Measurements from ENCODE around the gene TICAM1.
A peak's percentile ranks its signal among the peaks of the same experiment; 100 is the strongest.

TICAM1 gene

GRCh38 chr19:4831304-4831978 lies at the start of gene TICAM1:
Gene TICAM1, minus strand, starts transcription at chr19:4831712. Its CDS starts 13,335 bp downstream, at chr19:4818377.
- Histone ChIP-seq H3K27me3 (ENCODE audit: low read depth) (no peaks in the 10 kb centered on the region), H3K9me3 (no peaks in the 10 kb centered on the region), H3K4me3 (peak within 1 kb of the TSS; percentile 75), H3K36me3 (replicated peaks) (no peaks in the 10 kb centered on the region), H3K4me1 (peaks cover 2% of the 10 kb centered on the region)
- DNase-seq (ENCODE audit: low spot score in 2 of 2), result peak in 1 of 2 experiments; percentile 62
- in situ Hi-C loops (cut with MboI; ENCODE audit: low sequenced_read_pairs), result no loop called here

GRCh38 chr19:4879041-4879440 lies 47.5 kb upstream of the TICAM1 start:
- in situ Hi-C loops (cut with MboI; ENCODE audit: low sequenced_read_pairs), result no loop called here
- H3K9me3 ChIP-seq, result no peaks in the 10 kb centered on the region
- DNase-seq (ENCODE audit: low spot score in 2 of 2), result no peak
- no peaks in the 10 kb centered on the region for H3K4me1 ChIP-seq
- H3K36me3 ChIP-seq (replicated peaks), result no peaks in the 10 kb centered on the region
- no peak overlapping the region for H3K4me3 ChIP-seq
- H3K27me3 ChIP-seq (ENCODE audit: low read depth), result no peaks in the 10 kb centered on the region

GRCh38 chr19:4878491-4878968 lies 47.0 kb upstream of the TICAM1 start:
- Histone ChIP-seq H3K27me3 (ENCODE audit: low read depth) (no peaks in the 10 kb centered on the region), H3K9me3 (no peaks in the 10 kb centered on the region), H3K36me3 (replicated peaks) (no peaks in the 10 kb centered on the region), H3K4me3 (no peak overlapping the region), H3K4me1 (no peaks in the 10 kb centered on the region)
- in situ Hi-C loops (cut with MboI; ENCODE audit: low sequenced_read_pairs), result no loop called here
- no peak for DNase-seq (ENCODE audit: low spot score in 2 of 2)

- DNase-seq (ENCODE audit: low spot score in 2 of 2), result no peak
- Histone ChIP-seq H3K27me3 (ENCODE audit: low read depth) (no peaks in the 10 kb centered on the region), H3K9me3 (no peaks in the 10 kb centered on the region), H3K36me3 (replicated peaks) (no peaks in the 10 kb centered on the region), H3K4me1 (no peaks in the 10 kb centered on the region), H3K4me3 (no peak overlapping the region)
- in situ Hi-C loops (cut with MboI; ENCODE audit: low sequenced_read_pairs), result no loop called here
Measured at GRCh38 chr19:4877753-4878490, 46.4 kb upstream of the TICAM1 start.

DNA sequence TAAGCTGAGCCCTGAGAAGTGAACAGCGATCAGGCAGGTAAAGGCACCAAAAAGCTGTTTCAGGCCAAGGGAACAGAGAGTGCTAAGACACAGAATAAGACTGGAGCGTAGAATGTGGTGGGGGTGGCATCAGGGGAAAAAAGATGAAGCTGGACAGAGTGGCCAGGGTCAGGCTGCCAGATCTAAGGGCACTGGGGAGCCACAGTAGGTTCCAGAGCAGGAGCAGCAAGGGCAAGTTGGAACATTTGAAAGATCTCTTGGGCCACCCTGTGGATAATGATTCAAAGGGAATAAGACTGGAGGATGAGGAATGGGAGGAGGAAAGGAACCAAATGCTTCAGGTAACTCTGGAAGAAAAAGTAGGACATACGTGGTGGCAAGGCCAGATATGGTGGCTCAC lies 42.4 kb upstream of the TICAM1 start:
- in situ Hi-C loops (cut with MboI; ENCODE audit: low sequenced_read_pairs), result no loop called here
- Histone ChIP-seq H3K4me3 (no peak overlapping the region), H3K27me3 (ENCODE audit: low read depth) (no peaks in the 10 kb centered on the region), H3K4me1 (no peaks in the 10 kb centered on the region), H3K36me3 (replicated peaks) (no peaks in the 10 kb centered on the region), H3K9me3 (no peaks in the 10 kb centered on the region)
- DNase-seq (ENCODE audit: low spot score in 2 of 2), result no peak

DNA sequence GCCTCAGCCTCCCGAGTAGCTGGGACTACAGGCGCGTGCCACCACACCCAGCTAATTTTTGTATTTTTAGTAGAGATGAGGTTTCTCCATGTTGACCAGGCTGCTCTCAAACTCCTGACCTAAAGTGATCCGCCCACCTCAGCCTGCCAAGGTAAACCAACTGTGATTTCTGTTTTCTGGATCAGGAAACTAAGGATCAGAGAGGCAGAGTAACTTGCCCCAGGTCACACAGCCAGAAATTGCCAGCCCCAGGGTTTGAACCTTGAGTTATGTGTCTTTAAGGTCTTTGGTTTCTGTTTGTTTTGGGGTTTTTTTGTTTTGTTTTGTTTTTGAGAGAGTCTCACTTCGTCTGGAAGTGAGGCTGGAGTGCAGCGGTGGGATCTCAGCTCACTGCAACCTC lies 40.2 kb upstream of the TICAM1 start:
- peaks cover 1% of the 10 kb centered on the region; the same call in 1 of the 2 replicates for H3K4me1 ChIP-seq
- no peak overlapping the region for H3K4me3 ChIP-seq
- no peaks in the 10 kb centered on the region for H3K27me3 ChIP-seq (ENCODE audit: low read depth)
- no peaks in the 10 kb centered on the region for H3K36me3 ChIP-seq (replicated peaks)
- no peaks in the 10 kb centered on the region for H3K9me3 ChIP-seq
- DNase-seq (ENCODE audit: low spot score in 2 of 2), result no peak
- in situ Hi-C loops (cut with MboI; ENCODE audit: low sequenced_read_pairs), result no loop called here

GRCh38 chr19:4870025-4870700 lies 38.7 kb upstream of the TICAM1 start:
- H3K9me3 ChIP-seq, result no peaks in the 10 kb centered on the region
- H3K36me3 ChIP-seq (replicated peaks), result no peaks in the 10 kb centered on the region
- no peaks in the 10 kb centered on the region for H3K27me3 ChIP-seq (ENCODE audit: low read depth)
- peak; percentile 22 to 68 for DNase-seq (ENCODE audit: low spot score in 2 of 2)
- in situ Hi-C loops (cut with MboI; ENCODE audit: low sequenced_read_pairs), result no loop called here
- no peak overlapping the region for H3K4me3 ChIP-seq
- H3K4me1 ChIP-seq, result peaks cover 6% of the 10 kb centered on the region

DNA sequence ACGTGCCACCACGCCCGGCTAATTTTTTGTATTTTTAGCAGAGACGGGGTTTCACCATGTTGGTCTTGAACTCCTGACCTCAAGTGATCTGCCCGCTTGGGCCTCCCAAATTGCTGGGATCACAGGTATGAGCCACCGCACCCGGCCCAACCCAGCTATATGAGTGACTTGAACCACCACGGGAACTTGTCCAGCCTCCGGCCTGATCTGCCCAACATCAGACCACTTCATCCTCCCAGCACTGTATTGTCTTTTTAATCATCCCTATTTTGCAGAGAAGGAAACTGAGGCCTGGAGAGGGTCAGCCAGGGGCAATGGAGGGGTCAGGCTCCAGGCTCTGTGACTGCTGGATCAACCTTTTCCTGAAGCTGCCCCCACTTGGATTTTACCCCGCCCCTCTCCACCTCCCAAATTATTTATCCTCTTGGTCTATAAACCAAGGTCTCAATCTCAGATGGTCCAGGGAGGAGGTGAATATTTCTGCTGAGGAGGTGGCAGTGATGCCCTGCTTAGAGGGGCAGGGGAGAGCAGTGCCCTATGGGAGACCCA lies 36.8 kb upstream of the TICAM1 start:
- peaks cover 6% of the 10 kb centered on the region for H3K4me1 ChIP-seq
- in situ Hi-C loops (cut with MboI; ENCODE audit: low sequenced_read_pairs), result no loop called here
- H3K27me3 ChIP-seq (ENCODE audit: low read depth), result no peaks in the 10 kb centered on the region
- H3K4me3 ChIP-seq, result peak overlapping the region; percentile 65
- H3K9me3 ChIP-seq, result no peaks in the 10 kb centered on the region
- no peaks in the 10 kb centered on the region for H3K36me3 ChIP-seq (replicated peaks)
- DNase-seq (ENCODE audit: low spot score in 2 of 2), result no peak

DNA sequence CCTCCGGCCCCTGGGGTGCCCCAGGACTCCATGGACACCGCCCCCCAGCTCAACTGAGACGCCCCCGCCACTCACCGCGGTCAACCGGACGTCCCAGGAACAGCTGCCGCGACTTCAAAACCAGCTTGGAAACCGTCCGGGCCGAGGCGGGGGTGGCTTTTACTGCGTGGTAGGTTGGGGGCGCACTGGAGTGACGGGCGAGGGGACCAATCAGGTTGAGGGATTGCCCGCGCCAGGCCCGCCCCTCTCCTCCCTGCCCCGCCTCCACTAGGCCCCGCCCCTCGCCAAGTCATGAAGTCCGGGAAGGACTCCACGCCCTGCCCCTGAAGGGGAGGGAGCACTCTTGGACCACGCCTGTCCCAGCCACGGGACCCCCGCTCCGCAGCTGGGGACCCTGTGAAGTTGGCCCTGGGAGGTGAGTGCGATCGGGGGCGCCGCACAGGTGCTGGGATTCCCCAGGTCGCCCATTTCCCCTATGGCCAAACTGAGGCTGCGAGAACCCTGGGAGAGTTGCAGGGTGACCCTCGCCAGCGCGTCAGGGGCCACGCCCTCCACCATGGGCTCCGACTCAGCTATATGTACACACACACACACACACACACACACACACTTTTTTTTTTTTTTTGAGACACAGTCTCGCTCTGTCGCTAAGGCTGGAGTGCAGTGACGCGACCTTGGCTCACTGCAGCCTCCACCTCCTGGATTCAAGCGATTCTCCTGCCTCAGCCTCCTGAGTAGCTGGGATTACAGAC lies 36.2 kb upstream of the TICAM1 start, which contains the start of gene PLIN3:
TSS of gene PLIN3 (minus strand) at position 134 of the 752 bp plus-strand sequence. CDS start 6,273 bp downstream, outside the sequence.
- in situ Hi-C loops (cut with MboI; ENCODE audit: low sequenced_read_pairs), result no loop called here

GRCh38 chr19:4866595-4867424 lies 35.3 kb upstream of the TICAM1 start:
- DNase-seq (ENCODE audit: low spot score in 2 of 2), result peak in 1 of 2 experiments; percentile 72
- H3K27me3 ChIP-seq (ENCODE audit: low read depth), result no peaks in the 10 kb centered on the region
- in situ Hi-C loops (cut with MboI; ENCODE audit: low sequenced_read_pairs), result no loop called here
- H3K9me3 ChIP-seq, result no peaks in the 10 kb centered on the region
- H3K4me1 ChIP-seq, result peaks cover 6% of the 10 kb centered on the region
- H3K4me3 ChIP-seq, result peak overlapping the region; percentile 65
- H3K36me3 ChIP-seq (replicated peaks), result peaks cover 4% of the 10 kb centered on the region

More for the DNA sequence above, 36.2 kb upstream of the TICAM1 start, which contains the start of gene PLIN3:
- Histone ChIP-seq H3K9me3 (no peaks in the 10 kb centered on the region), H3K4me3 (peak within 1 kb of the TSS; percentile 65), H3K4me1 (peaks cover 6% of the 10 kb centered on the region), H3K36me3 (replicated peaks) (no peaks in the 10 kb centered on the region), H3K27me3 (ENCODE audit: low read depth) (no peaks in the 10 kb centered on the region)
- DNase-seq (ENCODE audit: low spot score in 2 of 2), result peak; percentile 75 to 98

DNA sequence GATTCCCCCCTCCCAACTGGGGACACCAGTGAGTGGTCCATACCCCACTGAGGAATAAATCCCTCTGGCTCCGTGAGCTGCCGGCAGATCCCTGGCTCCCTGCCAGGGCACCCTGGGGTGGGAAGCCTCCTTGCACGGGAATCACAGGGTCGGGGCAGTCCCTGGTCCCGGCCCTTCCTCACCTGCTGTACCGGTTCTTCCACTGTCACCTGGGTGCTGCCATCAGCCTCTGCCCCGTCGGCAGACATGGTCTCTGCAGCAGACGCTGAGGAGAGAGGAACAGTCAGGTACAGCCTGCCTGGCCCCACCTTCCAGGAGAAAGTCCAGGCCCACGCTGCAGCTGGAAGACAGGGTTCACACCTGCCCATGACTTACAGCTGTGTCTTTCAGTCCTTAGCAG lies 29.6 kb upstream of the TICAM1 start:
- DNase-seq (ENCODE audit: low spot score in 2 of 2), result no peak
- Histone ChIP-seq H3K4me1 (no peaks in the 10 kb centered on the region), H3K36me3 (replicated peaks) (peaks cover 20% of the 10 kb centered on the region), H3K27me3 (ENCODE audit: low read depth) (no peaks in the 10 kb centered on the region), H3K9me3 (no peaks in the 10 kb centered on the region), H3K4me3 (no peak overlapping the region)
- in situ Hi-C loops (cut with MboI; ENCODE audit: low sequenced_read_pairs), result no loop called here

- Histone ChIP-seq H3K27me3 (ENCODE audit: low read depth) (no peaks in the 10 kb centered on the region), H3K36me3 (replicated peaks) (peaks cover 20% of the 10 kb centered on the region), H3K4me3 (no peak overlapping the region), H3K4me1 (no peaks in the 10 kb centered on the region), H3K9me3 (no peaks in the 10 kb centered on the region)
- in situ Hi-C loops (cut with MboI; ENCODE audit: low sequenced_read_pairs), result no loop called here
- no peak for DNase-seq (ENCODE audit: low spot score in 2 of 2)
Measured at GRCh38 chr19:4859697-4860096, 28.2 kb upstream of the TICAM1 start.
